ENCODE data around the gene SGMS1. TPM values are rescaled to one million over a fixed set of nuclear protein-coding genes. Genes with fewer than 3 reads are reported as not detected.
"Not testable (repeated sequence)": the region's sequence is repeated elsewhere in the genome, so short reads cannot be mapped to it uniquely, and the experiment has no call there.

Gene SGMS1
- total and polyA plus RNA-seq, 2 donors (not counting 3 experiments of a cell fraction or from before 2014, with no cell fraction given): 9.7 to 23.7 TPM

GRCh38 chr10:50534748-50535376, 88.9 kb downstream of the SGMS1 start:
- peak; percentile 78 for FAIRE-seq
- dilution Hi-C loops (cut with MboI; ENCODE audit: extremely low pct_ligation_motif_present, low sequenced_read_pairs); BruUV-seq (replicated peaks); H3K36me3 ChIP-seq (ENCODE audit: control insufficient read depth in 2 of 2, extremely low read depth in 1 of 2, insufficient read depth in 2 of 2, low read length in 2 of 2); H3K27me3 ChIP-seq (ENCODE audit: control insufficient read depth in 2 of 2, insufficient read depth in 2 of 2, low read length in 2 of 2); H3K9me3 ChIP-seq (replicated peaks; ENCODE audit: control insufficient read depth, insufficient read depth, low read length); H3K4me2 ChIP-seq (ENCODE audit: insufficient read depth, low read length); H3K4me3 ChIP-seq (replicated peaks in 1 of 3; ENCODE audit: insufficient read depth in 1 of 3, low read depth in 1 of 3, low read length in 3 of 3); intact Hi-C loops (cut with micrococcal nuclease); H3K9me1 ChIP-seq (replicated peaks; ENCODE audit: control insufficient read depth, extremely low read depth, insufficient read depth, low read length); H4K20me1 ChIP-seq (replicated peaks; ENCODE audit: control insufficient read depth, extremely low read depth, insufficient read depth, low read length); H3K9ac ChIP-seq (replicated peaks; ENCODE audit: extremely low read depth, insufficient read depth, low read length); H3K27ac ChIP-seq (ENCODE audit: insufficient read depth, low read depth, low read length); H2AFZ ChIP-seq (ENCODE audit: low read depth, low read length); H3K79me2 ChIP-seq (ENCODE audit: control insufficient read depth, insufficient read depth, low read length); POLR2A ChIA-PET: not testable (repeated sequence)
- TF ChIP-seq FOS (IDR thresholded peaks at IDR 0.05; ENCODE audit: borderline replicate concordance, insufficient read depth, low read length) (peak; percentile 27), JUN (IDR thresholded peaks at IDR 0.05; ENCODE audit: borderline replicate concordance, insufficient read depth, insufficient read length, low read depth) (peak; percentile 43)
- CTCF ChIA-PET: interaction anchor here (0.7 to 1.1 kb wide), 3 partner anchors 9 to 70 kb away, joined by 3 to 4 read pairs (median 3); no protein-coding TSS in a partner anchor
- peak; percentile 62 for DNase-seq (ENCODE audit: low read depth, low spot score)
- peaks cover 14% of the 10 kb centered on the region for H3K4me1 ChIP-seq (ENCODE audit: control insufficient read depth, extremely low read depth, insufficient read depth, low read length)

- Histone ChIP-seq H3K4me3 (replicated peaks in 1 of 3; ENCODE audit: insufficient read depth in 1 of 3, low read depth in 1 of 3, low read length in 3 of 3) (no peak overlapping the region), H2AFZ (ENCODE audit: low read depth, low read length) (no peak overlapping the region), H3K4me1 (ENCODE audit: control insufficient read depth, extremely low read depth, insufficient read depth, low read length) (peaks cover 7% of the 10 kb centered on the region), H3K36me3 (ENCODE audit: control insufficient read depth in 2 of 2, extremely low read depth in 1 of 2, insufficient read depth in 2 of 2, low read length in 2 of 2) (no peaks in the 10 kb centered on the region), H3K9me1 (replicated peaks; ENCODE audit: control insufficient read depth, extremely low read depth, insufficient read depth, low read length) (no peaks in the 10 kb centered on the region), H3K27me3 (ENCODE audit: control insufficient read depth in 2 of 2, insufficient read depth in 2 of 2, low read length in 2 of 2) (no peaks in the 10 kb centered on the region), H3K9me3 (replicated peaks; ENCODE audit: control insufficient read depth, insufficient read depth, low read length) (no peaks in the 10 kb centered on the region), H3K4me2 (ENCODE audit: insufficient read depth, low read length) (no peak overlapping the region), H4K20me1 (replicated peaks; ENCODE audit: control insufficient read depth, extremely low read depth, insufficient read depth, low read length) (no peaks in the 10 kb centered on the region), H3K27ac (ENCODE audit: insufficient read depth, low read depth, low read length) (no peak overlapping the region), H3K79me2 (ENCODE audit: control insufficient read depth, insufficient read depth, low read length) (no peaks in the 10 kb centered on the region), H3K9ac (replicated peaks; ENCODE audit: extremely low read depth, insufficient read depth, low read length) (no peak overlapping the region)
- dilution Hi-C loops (cut with MboI; ENCODE audit: extremely low pct_ligation_motif_present, low sequenced_read_pairs) (no loop called here), intact Hi-C loops (cut with micrococcal nuclease) (no loop called here)
- BruUV-seq (replicated peaks): no TSS peak
- DNase-seq (ENCODE audit: low read depth, low spot score) (no peak), FAIRE-seq (peak; percentile 24)
- ChIA-PET POLR2A (no interaction called here), CTCF (interaction anchor here (0.7 kb wide), 1 partner anchor 15 kb away, joined by 3 read pairs; no protein-coding TSS in a partner anchor)
- TF ChIP-seq EZH2 (IDR thresholded peaks at IDR 0.05; ENCODE audit: borderline replicate concordance, low read depth, low read length, severe bottlenecking): no peak
- no peak for TF ChIP-seq JUN (IDR thresholded peaks at IDR 0.05; ENCODE audit: borderline replicate concordance, insufficient read depth, insufficient read length, low read depth)
- no peak for TF ChIP-seq MYC (IDR thresholded peaks at IDR 0.05; ENCODE audit: low read depth, low read length)
- TF ChIP-seq POLR2AphosphoS5 (IDR thresholded peaks at IDR 0.05; ENCODE audit: insufficient read depth, low read depth, low read length): no peak
- no peak for TF ChIP-seq GATA2 (IDR thresholded peaks at IDR 0.05; ENCODE audit: insufficient read depth, insufficient read length, low read depth, low read length)
- no peak for TF ChIP-seq POLR2A (IDR thresholded peaks at IDR 0.05; ENCODE audit: low read depth, low read length)
- no peak for TF ChIP-seq FOS (IDR thresholded peaks at IDR 0.05; ENCODE audit: borderline replicate concordance, insufficient read depth, low read length)
- TF ChIP-seq CTCF (IDR thresholded peaks at IDR 0.05; ENCODE audit: extremely low read depth in 1 of 2, insufficient read depth in 1 of 2, low read depth in 1 of 2, low read length in 2 of 2): no peak
- no peak for TF ChIP-seq MAX (IDR thresholded peaks at IDR 0.05; ENCODE audit: insufficient read depth, insufficient read length)
Observed at GRCh38 chr10:50533296-50533695, 90.5 kb downstream of the SGMS1 start.

All from endothelial cell of umbilical vein (primary cell).